PC-3 (cell line): ENCODE results near the gene RAB8A. TPM values are rescaled to one million over a fixed set of nuclear protein-coding genes. Genes with fewer than 3 reads are reported as not detected.
"Not testable (repeated sequence)": the region's sequence is repeated elsewhere in the genome, so short reads cannot be mapped to it uniquely, and the experiment has no call there.

Experiments used
- ATAC-seq: fragments of 200-7000 bp; cut with Tn5 transposase; 2 replicates; pipeline ENCODE4 v1.9.1; 2020; ENCODE audit warnings: mild to moderate bottlenecking, moderate library complexity
- BruUV-seq: library from RNA; stranded (reverse); fragments of 400-500 nt; replicated peaks from 2 replicates; lab custom pipeline; 2021; lab: Mats Ljungman, UMichigan
- CTCF ChIA-PET: fragments of 300-600 bp; sonication (Branson Sonifier 250); formaldehyde crosslinking; loops from one replicate; lab custom pipeline; 2022; ENCODE audit warnings: antibody characterized with exemption; lab: Charles Lee
- POLR2A ChIA-PET: fragments of 300-600 bp; sonication (Branson Sonifier 250); formaldehyde crosslinking; loops from one replicate; lab custom pipeline; 2022; ENCODE audit warnings: antibody characterized with exemption; ENCODE audit not compliant: unreplicated experiment; lab: Charles Lee
- DNase-seq: peaks from one replicate; pipeline ENCODE4 v3.0.0-alpha.2; 2015
- H2AFZ ChIP-seq: fragments of 300-600 bp; sonication (generic); 2 replicates; pipeline ENCODE4 v1.6.0; 2016; ENCODE audit warnings: antibody characterized with exemption, low read length
- H3F3A ChIP-seq: fragments of 300-600 bp; sonication (generic); one replicate; pipeline ENCODE4 v1.6.0; 2017; ENCODE audit warnings: antibody characterized with exemption, low read length, control low read depth, mild to moderate bottlenecking; ENCODE audit not compliant: unreplicated experiment
- H3K27ac ChIP-seq: fragments of 300-600 bp; sonication (generic); 2 replicates; pipeline ENCODE4 v1.5.1; 2016; ENCODE audit warnings: mild to moderate bottlenecking, low read length
- H3K27me3 ChIP-seq: fragments of 300-600 bp; sonication (generic); 2 replicates; pipeline ENCODE4 v1.6.1; 2016; ENCODE audit warnings: low read length, mixed read lengths
- H3K36me3 ChIP-seq: fragments of 300-600 bp; sonication (generic); 2 replicates; pipeline ENCODE4 v1.6.1; 2016; ENCODE audit warnings: low read depth, mixed run types, low read length, mixed read lengths
- H3K4me1 ChIP-seq: fragments of 300-600 bp; sonication (generic); 2 replicates; pipeline ENCODE4 v1.5.1; 2016; ENCODE audit warnings: low read length; ENCODE audit not compliant: insufficient read depth
- H3K4me2 ChIP-seq: fragments of 300-600 bp; sonication (generic); 2 replicates; pipeline ENCODE4 v1.6.0; 2016; ENCODE audit warnings: low read length
- H3K4me3 ChIP-seq: fragments of 300-600 bp; sonication (generic); 2 replicates; pipeline ENCODE4 v1.5.1; 2016; ENCODE audit warnings: mild to moderate bottlenecking, low read length, mixed read lengths
- H3K79me2 ChIP-seq: fragments of 300-600 bp; sonication (generic); 2 replicates; pipeline ENCODE4 v1.6.1; 2017; ENCODE audit warnings: low read length, mixed read lengths
- H3K9ac ChIP-seq: fragments of 300-600 bp; sonication (generic); 2 replicates; pipeline ENCODE4 v1.6.0; 2016; ENCODE audit warnings: mild to moderate bottlenecking, low read length
- H3K9me2 ChIP-seq: fragments of 300-600 bp; sonication (generic); replicated peaks from 2 replicates; pipeline ENCODE4 v1.6.1; 2016; ENCODE audit warnings: mixed run types, low read length, mixed read lengths
- H3K9me3 ChIP-seq: fragments of 300-600 bp; sonication (generic); 2 replicates; pipeline ENCODE4 v1.6.1; 2016; ENCODE audit warnings: low read length, mixed read lengths
- H4K20me1 ChIP-seq: fragments of 300-600 bp; sonication (generic); 2 replicates; pipeline ENCODE4 v1.6.1; 2016; ENCODE audit warnings: low read length, mixed read lengths
- EZH2 ChIP-seq: fragments of 300-600 bp; sonication (generic); IDR thresholded peaks from one replicate; pipeline ENCODE4 v1.6.1; 2017; ENCODE audit warnings: antibody characterized with exemption, mild to moderate bottlenecking, low read length; ENCODE audit not compliant: unreplicated experiment
- EZH2phosphoT487 ChIP-seq: fragments of 300-600 bp; sonication (generic); IDR thresholded peaks from 2 replicates; pipeline ENCODE4 v1.6.1; 2018; ENCODE audit warnings: mild to moderate bottlenecking, antibody characterized with exemption, low read length, borderline replicate concordance
- intact Hi-C: fragments of 100-400 bp; cut with micrococcal nuclease; formaldehyde crosslinking; loops from 2 replicates; pipeline ENCODE4 v1.9.0; 2023
- total RNA-seq: library from RNA; depleted of rRNA; stranded (reverse); fragments of >200 nt; gene quantifications from 2 replicates; pipeline ENCODE4 v1.2.3, GENCODE V29; 2014
- TF ChIP-seq, protein P1 (sequence below): fragments of 300-600 bp; sonication (generic); conservative IDR thresholded peaks from 2 replicates; pipeline ENCODE4 v1.5.1; 2017; ENCODE audit warnings: antibody characterized with exemption, low read depth, mild to moderate bottlenecking, low read length

Gene RAB8A
- total RNA-seq, 1 experiment from 2014 or later = 94.5 TPM

DNA sequence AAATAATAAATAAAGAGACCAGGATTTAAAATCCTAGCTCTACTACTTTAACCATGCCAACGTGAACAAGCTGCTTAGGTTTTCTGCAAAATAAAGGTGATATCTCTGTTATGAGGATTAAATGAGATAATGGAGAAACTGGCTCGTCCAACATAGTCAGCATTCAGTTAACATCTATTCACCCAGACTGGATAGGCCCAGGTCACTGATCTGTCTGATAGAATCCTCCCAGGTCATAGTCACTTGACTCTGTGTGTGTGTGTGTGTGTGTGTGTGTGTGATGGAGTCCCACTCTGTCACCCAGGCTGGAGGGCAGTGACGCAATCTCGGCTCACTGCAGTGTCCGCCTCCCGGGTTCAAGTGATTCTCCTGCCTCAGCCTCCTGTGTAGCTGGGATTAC lies 12.9 kb upstream of the RAB8A start:
- H3K36me3 ChIP-seq = peaks cover 60% of the 10 kb centered on the region
- POLR2A ChIA-PET = no interaction called here
- H3K9me3 ChIP-seq = no peaks in the 10 kb centered on the region
- no peaks in the 10 kb centered on the region for H3K27me3 ChIP-seq
- H3K4me2 ChIP-seq = no peak overlapping the region
- H4K20me1 ChIP-seq = no peaks in the 10 kb centered on the region
- H3K9me2 ChIP-seq = no peaks in the 10 kb centered on the region
- no peak overlapping the region for H2AFZ ChIP-seq
- intact Hi-C loops = no loop called here
- H3K4me1 ChIP-seq = peaks cover 16% of the 10 kb centered on the region
- H3K9ac ChIP-seq = no peak overlapping the region
- no peak for TF ChIP-seq EZH2phosphoT487
- TF ChIP-seq, protein P1, sequence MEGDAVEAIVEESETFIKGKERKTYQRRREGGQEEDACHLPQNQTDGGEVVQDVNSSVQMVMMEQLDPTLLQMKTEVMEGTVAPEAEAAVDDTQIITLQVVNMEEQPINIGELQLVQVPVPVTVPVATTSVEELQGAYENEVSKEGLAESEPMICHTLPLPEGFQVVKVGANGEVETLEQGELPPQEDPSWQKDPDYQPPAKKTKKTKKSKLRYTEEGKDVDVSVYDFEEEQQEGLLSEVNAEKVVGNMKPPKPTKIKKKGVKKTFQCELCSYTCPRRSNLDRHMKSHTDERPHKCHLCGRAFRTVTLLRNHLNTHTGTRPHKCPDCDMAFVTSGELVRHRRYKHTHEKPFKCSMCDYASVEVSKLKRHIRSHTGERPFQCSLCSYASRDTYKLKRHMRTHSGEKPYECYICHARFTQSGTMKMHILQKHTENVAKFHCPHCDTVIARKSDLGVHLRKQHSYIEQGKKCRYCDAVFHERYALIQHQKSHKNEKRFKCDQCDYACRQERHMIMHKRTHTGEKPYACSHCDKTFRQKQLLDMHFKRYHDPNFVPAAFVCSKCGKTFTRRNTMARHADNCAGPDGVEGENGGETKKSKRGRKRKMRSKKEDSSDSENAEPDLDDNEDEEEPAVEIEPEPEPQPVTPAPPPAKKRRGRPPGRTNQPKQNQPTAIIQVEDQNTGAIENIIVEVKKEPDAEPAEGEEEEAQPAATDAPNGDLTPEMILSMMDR = no peak
- TF ChIP-seq EZH2 = no peak
- DNase-seq (no peak), ATAC-seq (no peak)
- no peak overlapping the region for H3K27ac ChIP-seq
- no peaks in the 10 kb centered on the region for H3F3A ChIP-seq
- 0 out of 2 replicates have a peak, but pooled peaks cover 7% of the 10 kb centered on the region for H3K79me2 ChIP-seq
- BruUV-seq = no TSS peak
- H3K4me3 ChIP-seq = no peak overlapping the region
- CTCF ChIA-PET = no interaction called here

DNA sequence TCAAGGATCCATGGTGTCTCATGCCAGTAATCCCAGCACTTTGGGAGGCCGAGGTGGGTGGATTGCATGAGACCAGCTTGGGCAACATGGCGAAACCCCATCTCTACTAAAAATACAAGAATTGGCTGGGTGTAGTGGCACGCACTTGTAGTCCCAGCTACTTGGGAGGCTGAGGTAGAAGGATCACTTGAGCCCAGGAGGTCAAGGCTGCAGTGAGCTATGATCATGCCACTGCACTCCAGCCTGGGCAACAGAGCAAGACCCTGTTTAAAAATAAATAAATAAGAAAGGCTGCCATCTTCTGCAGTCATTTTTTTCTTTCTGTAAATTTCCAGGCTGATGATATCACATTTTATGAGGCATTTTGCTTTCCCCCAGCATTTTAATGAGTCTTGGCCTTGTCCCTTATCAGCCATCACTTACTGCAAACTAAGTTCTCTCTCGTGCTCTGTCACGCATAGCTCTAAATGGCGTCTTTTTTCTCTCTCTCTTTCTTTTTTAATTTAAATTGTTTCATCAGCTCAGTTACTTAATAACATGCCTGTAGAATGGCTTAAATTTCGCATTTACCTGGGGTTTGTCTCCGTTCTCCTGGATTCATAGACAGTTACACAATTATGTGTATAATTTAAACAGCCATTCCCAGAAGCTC lies 12.2 kb upstream of the RAB8A start:
- POLR2A ChIA-PET, CTCF ChIA-PET, H3K9ac ChIP-seq, H3K79me2 ChIP-seq, H3K27ac ChIP-seq, DNase-seq, H3K4me2 ChIP-seq, H3K9me3 ChIP-seq, H3K4me3 ChIP-seq, H2AFZ ChIP-seq, ATAC-seq, H3F3A ChIP-seq, BruUV-seq, H4K20me1 ChIP-seq, H3K9me2 ChIP-seq, H3K27me3 ChIP-seq, intact Hi-C loops: not testable (repeated sequence)
- H3K4me1 ChIP-seq = peaks cover 15% of the 10 kb centered on the region
- H3K36me3 ChIP-seq = peaks cover 58% of the 10 kb centered on the region

DNA sequence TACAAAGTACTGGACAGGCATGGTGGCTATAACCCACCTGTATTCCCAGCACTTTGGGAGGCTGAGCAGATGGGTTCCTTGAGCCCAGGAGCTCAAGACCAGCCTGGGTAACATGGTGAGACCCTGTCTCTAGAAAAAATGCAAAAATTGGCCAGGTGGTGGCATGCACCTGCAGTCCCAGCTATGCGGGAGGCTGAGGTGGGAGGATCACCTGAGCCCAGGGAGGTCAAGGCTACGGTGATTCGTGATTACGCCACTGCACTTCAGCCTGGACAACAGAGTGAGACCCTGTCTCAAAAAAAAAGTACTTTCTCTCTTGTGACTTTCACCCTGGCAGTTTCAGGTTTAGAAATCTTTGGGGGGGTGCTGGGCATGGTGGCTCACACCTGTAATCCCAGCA lies 11.2 kb upstream of the RAB8A start:
- H4K20me1 ChIP-seq = no peaks in the 10 kb centered on the region
- no peaks in the 10 kb centered on the region for H3K9me2 ChIP-seq
- H3K9me3 ChIP-seq = no peaks in the 10 kb centered on the region
- H2AFZ ChIP-seq = no peak overlapping the region
- no peak overlapping the region for H3K9ac ChIP-seq
- peaks cover 47% of the 10 kb centered on the region for H3K36me3 ChIP-seq
- ATAC-seq = no peak
- ChIA-PET CTCF (no interaction called here), POLR2A (no interaction called here)
- no peaks in the 10 kb centered on the region for H3F3A ChIP-seq
- H3K27ac ChIP-seq = no peak overlapping the region
- intact Hi-C loops = no loop called here
- DNase-seq = no peak
- H3K4me2 ChIP-seq = no peak overlapping the region
- no TSS peak for BruUV-seq
- no peaks in the 10 kb centered on the region for H3K79me2 ChIP-seq
- TF ChIP-seq, protein P1 = no peak
- TF ChIP-seq EZH2phosphoT487 (no peak), EZH2 (no peak)
- H3K27me3 ChIP-seq = no peaks in the 10 kb centered on the region
- peaks cover 15% of the 10 kb centered on the region for H3K4me1 ChIP-seq
- no peak overlapping the region for H3K4me3 ChIP-seq
